HepG2 (cell line): ENCODE measurements around the gene ARHGAP15. TPM values are rescaled to one million over a fixed set of nuclear protein-coding genes. Genes with fewer than 3 reads are reported as not detected.

Experiments
- ATAC-seq: fragments of 200-7000 bp; cut with Tn5 transposase; 3 replicates; pipeline ENCODE4 v1.9.1; 2020; ENCODE audit warnings: mild to moderate bottlenecking, moderate library complexity
- BruUV-seq: library from RNA; stranded (reverse); fragments of 400-500 nt; replicated peaks from 2 replicates; lab custom pipeline; 2021; lab: Mats Ljungman, UMichigan
- CTCF ChIA-PET: fragments of 300-600 bp; formaldehyde crosslinking; extraction: SDS; loops from one replicate; lab custom pipeline; 2021; ENCODE audit warnings: low total read pairs, inconsistent platforms, low intra/inter-chr PET ratio; lab: Yijun Ruan, JAX
- POLR2A ChIA-PET: fragments of 350-600 bp; sonication (Branson Sonifier 250); formaldehyde crosslinking; loops from one replicate; lab custom pipeline; 2020; ENCODE audit warnings: antibody characterized with exemption, inconsistent platforms; lab: Yijun Ruan, JAX
- DNase-seq: peaks from one replicate; pipeline ENCODE4 v3.0.0-alpha.2; 2015; ENCODE audit warnings: low spot score
- FAIRE-seq: peaks from 3 replicates; lab custom pipeline; 2011; peaks lifted over from hg19 to GRCh38; lab: Jason Lieb, UNC
- H2AFZ ChIP-seq: one replicate; pipeline ENCODE4 v1.6.1; 2011; ENCODE audit warnings: low read length, inconsistent platforms
- H3K27ac ChIP-seq: fragments of 300-600 bp; 3 replicates; pipeline ENCODE4 v1.8.0; 2011; ENCODE audit warnings: mixed run types, mild to moderate bottlenecking, mixed read lengths, low read length, inconsistent platforms; ENCODE audit not compliant: insufficient read depth; ENCODE audit errors: extremely low read length
- H3K27me3 ChIP-seq, 2 experiments: fragments of 200-600 bp in 1 of 2; 2 replicates in 1 of 2; 3 replicates in 1 of 2; pipeline versions ENCODE4 v1.6.0 to v1.8.0; 2011; ENCODE audit warnings: low read length in 2 of 2, mild to moderate bottlenecking in 2 of 2, moderate library complexity in 2 of 2, inconsistent platforms in 1 of 2; ENCODE audit not compliant: insufficient read depth in 2 of 2, control insufficient read depth in 1 of 2
- H3K36me3 ChIP-seq, 2 experiments: fragments of 200-600 bp in 1 of 2; replicated peaks in 1 of 2; 2 replicates in 1 of 2; 3 replicates in 1 of 2; pipeline versions ENCODE4 v1.5.1 to v1.8.0; 2011; ENCODE audit warnings: low read length in 2 of 2, inconsistent platforms in 1 of 2; ENCODE audit not compliant: insufficient read depth in 2 of 2, control insufficient read depth in 1 of 2
- H3K4me1 ChIP-seq: 2 replicates; pipeline ENCODE4 v1.5.1; 2012; ENCODE audit warnings: low read length, inconsistent platforms; ENCODE audit not compliant: insufficient read depth
- H3K4me2 ChIP-seq: 2 replicates; pipeline ENCODE4 v1.6.0; 2011; ENCODE audit warnings: low read depth, low read length, inconsistent platforms
- H3K4me3 ChIP-seq, 3 experiments: fragments of 200-600 bp in 1 of 3; sonication (generic), shearing (Covaris generic) in 1 of 3; replicated peaks in 1 of 3; 2 replicates each; pipeline ENCODE4 v1.5.1; 2011 to 2016; ENCODE audit warnings: low read length in 3 of 3, inconsistent platforms in 2 of 3, low read depth in 2 of 3, mild to moderate bottlenecking in 2 of 3, control low read depth in 1 of 3, mixed read lengths in 1 of 3; ENCODE audit not compliant: insufficient read depth in 1 of 3
- H3K79me2 ChIP-seq: one replicate; pipeline ENCODE4 v1.6.1; 2011; ENCODE audit warnings: low read length, inconsistent platforms; ENCODE audit not compliant: insufficient read depth
- H3K9ac ChIP-seq: 2 replicates; pipeline ENCODE4 v1.6.0; 2011; ENCODE audit warnings: mild to moderate bottlenecking, low read depth, low read length, inconsistent platforms; ENCODE audit not compliant: insufficient read depth
- H3K9me3 ChIP-seq: 2 replicates; pipeline ENCODE4 v1.5.1; 2012; ENCODE audit warnings: mild to moderate bottlenecking, low read length
- H4K20me1 ChIP-seq: 2 replicates; pipeline ENCODE4 v1.6.0; 2011; ENCODE audit warnings: inconsistent platforms, mild to moderate bottlenecking, low read length, moderate library complexity; ENCODE audit not compliant: insufficient read depth
- CHCHD3 ChIP-seq: sonication (generic); formaldehyde crosslinking; IDR thresholded peaks from 2 replicates; pipeline ENCODE4 v1.8.0; 2022; ENCODE audit warnings: mild to moderate bottlenecking, missing genetic modification reagents, moderate library complexity
- KDM1A ChIP-seq: IDR thresholded peaks from 2 replicates; pipeline ENCODE4 v1.6.1; 2016; ENCODE audit warnings: missing compliant biosample characterization
- MYNN ChIP-seq: sonication (generic); formaldehyde crosslinking; IDR thresholded peaks from 2 replicates; pipeline ENCODE4 v1.4.0; 2020; ENCODE audit warnings: mild to moderate bottlenecking, low read depth, missing genetic modification reagents
- NR0B2 ChIP-seq: sonication (generic); formaldehyde crosslinking; IDR thresholded peaks from 2 replicates; pipeline ENCODE4 v1.4.0; 2020; ENCODE audit warnings: mild to moderate bottlenecking, missing genetic modification reagents
- RXRB ChIP-seq: IDR thresholded peaks from 2 replicates; pipeline ENCODE4 v1.6.1; 2016; ENCODE audit warnings: borderline replicate concordance, missing genetic modification reagents, missing compliant biosample characterization
- TRIM24 ChIP-seq: sonication (generic); formaldehyde crosslinking; IDR thresholded peaks from 2 replicates; pipeline ENCODE4 v1.8.0; 2022; ENCODE audit warnings: mild to moderate bottlenecking, missing genetic modification reagents
- ZNF17 ChIP-seq: sonication (generic); formaldehyde crosslinking; IDR thresholded peaks from 2 replicates; pipeline ENCODE4 v1.5.0; 2020; ENCODE audit warnings: mild to moderate bottlenecking, missing genetic modification reagents
- ZNF274 ChIP-seq: sonication (generic); formaldehyde crosslinking; IDR thresholded peaks from 2 replicates; pipeline ENCODE4 v1.5.1; 2020; ENCODE audit warnings: mild to moderate bottlenecking, missing genetic modification reagents
- ZNF781 ChIP-seq: sonication (generic); formaldehyde crosslinking; IDR thresholded peaks from 2 replicates; pipeline ENCODE4 v1.5.1; 2020; ENCODE audit warnings: borderline replicate concordance, mild to moderate bottlenecking, missing genetic modification reagents; ENCODE audit errors: not compliant biosample characterization
- ZZZ3 ChIP-seq: sonication (generic); formaldehyde crosslinking; IDR thresholded peaks from 2 replicates; pipeline ENCODE4 v1.4.0; 2020; ENCODE audit warnings: missing genetic modification reagents, mild to moderate bottlenecking, borderline replicate concordance
- WGBS: methylation state at CpG from one replicate; pipeline ENCODE4 v1.1.6; 2017; ENCODE audit warnings: low lambda C conversion rate; 5-methylcytosine and 5-hydroxymethylcytosine counted together
- in situ Hi-C: cut with HindIII; loops from 2 replicates; pipeline ENCODE4 v1.10.0; 2017; ENCODE audit warnings: low pct_unique_long_range_greater_than_20kb; ENCODE audit not compliant: extremely low pct_ligation_motif_present
- intact Hi-C: fragments of 100-400 bp; cut with micrococcal nuclease; formaldehyde crosslinking; loops from one replicate; pipeline ENCODE4 v1.10.0; 2022; ENCODE audit not compliant: unreplicated experiment
- polyA plus RNA-seq, 8 experiments: library from polyadenylated mRNA; depleted of rRNA in 3 of 8; stranded (reverse) in 7 of 8; unstranded in 1 of 8; fragments of >200 nt; fragmentation: Illumina TruSeq in 4 of 8; extraction: Trizol in 4 of 8; gene quantifications; 2 replicates each; pipeline versions ENCODE4 v1.2.1 to v1.2.3, GENCODE V29; 2011 to 2016; ENCODE audit warnings: low read depth in 4 of 8, missing spikeins in 1 of 8, mixed read lengths in 1 of 8; ENCODE audit not compliant: insufficient read depth in 1 of 8
- total RNA-seq, 5 experiments: library from RNA; depleted of rRNA; stranded (reverse); fragments of >200 nt; fragmentation: Illumina TruSeq; extraction: Trizol; gene quantifications; 2 replicates each; pipeline ENCODE4 v1.2.3, GENCODE V29; 2016; ENCODE audit warnings: low read depth in 1 of 5
- TF ChIP-seq, protein P1 (sequence below): fragments of 450-650 bp; IDR thresholded peaks from 2 replicates; pipeline ENCODE4 v1.6.1; 2016
- TF ChIP-seq, protein P2 (sequence below): sonication (generic); IDR thresholded peaks from 2 replicates; pipeline ENCODE4 v1.6.1; 2016; ENCODE audit warnings: low read depth, borderline replicate concordance
- TF ChIP-seq, protein P3 (sequence below): IDR thresholded peaks from 2 replicates; pipeline ENCODE4 v1.6.1; 2016; ENCODE audit warnings: missing biosample characterization, missing genetic modification reagents, low read depth

Gene ARHGAP15
- total and polyA plus RNA-seq, 2 of the 13 experiments (the other 11 are each of a cell fraction or from before 2014, with no cell fraction given): 0.04 TPM; not detected in 1

- Histone ChIP-seq H3K36me3 (no peaks in the 10 kb centered on the region), H3K27ac (no peak overlapping the region), H3K9me3 (no peaks in the 10 kb centered on the region), H3K4me2 (no peak overlapping the region), H2AFZ (no peak overlapping the region), H3K27me3 (peaks cover 0 to 6% of the 10 kb centered on the region in 2 experiments; a peak in 1 of 5 replicates), H3K4me3 (no peak overlapping the region), H3K79me2 (no peaks in the 10 kb centered on the region), H3K4me1 (no peaks in the 10 kb centered on the region), H3K9ac (no peak overlapping the region), H4K20me1 (no peaks in the 10 kb centered on the region)
- ChIA-PET CTCF (no interaction called here), POLR2A (no interaction called here)
- in situ Hi-C loops (no loop called here), intact Hi-C loops (no loop called here)
- ATAC-seq: no peak
- TF ChIP-seq, protein P1, sequence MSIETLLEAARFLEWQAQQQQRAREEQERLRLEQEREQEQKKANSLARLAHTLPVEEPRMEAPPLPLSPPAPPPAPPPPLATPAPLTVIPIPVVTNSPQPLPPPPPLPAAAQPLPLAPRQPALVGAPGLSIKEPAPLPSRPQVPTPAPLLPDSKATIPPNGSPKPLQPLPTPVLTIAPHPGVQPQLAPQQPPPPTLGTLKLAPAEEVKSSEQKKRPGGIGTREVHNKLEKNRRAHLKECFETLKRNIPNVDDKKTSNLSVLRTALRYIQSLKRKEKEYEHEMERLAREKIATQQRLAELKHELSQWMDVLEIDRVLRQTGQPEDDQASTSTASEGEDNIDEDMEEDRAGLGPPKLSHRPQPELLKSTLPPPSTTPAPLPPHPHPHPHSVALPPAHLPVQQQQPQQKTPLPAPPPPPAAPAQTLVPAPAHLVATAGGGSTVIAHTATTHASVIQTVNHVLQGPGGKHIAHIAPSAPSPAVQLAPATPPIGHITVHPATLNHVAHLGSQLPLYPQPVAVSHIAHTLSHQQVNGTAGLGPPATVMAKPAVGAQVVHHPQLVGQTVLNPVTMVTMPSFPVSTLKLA: peak; percentile 90
- no peak for TF ChIP-seq ZNF781 (CRISPR knock-in tag)
- TF ChIP-seq ZZZ3 (CRISPR knock-in tag): no peak
- WGBS: 0% methylated on average over 1 of the region's 1 CpG
- FAIRE-seq: no peak
- DNase-seq: no peak
- BruUV-seq: no TSS peak
Observed at GRCh38 chr2:143796051-143796450, 666.8 kb downstream of the ARHGAP15 start.

DNA sequence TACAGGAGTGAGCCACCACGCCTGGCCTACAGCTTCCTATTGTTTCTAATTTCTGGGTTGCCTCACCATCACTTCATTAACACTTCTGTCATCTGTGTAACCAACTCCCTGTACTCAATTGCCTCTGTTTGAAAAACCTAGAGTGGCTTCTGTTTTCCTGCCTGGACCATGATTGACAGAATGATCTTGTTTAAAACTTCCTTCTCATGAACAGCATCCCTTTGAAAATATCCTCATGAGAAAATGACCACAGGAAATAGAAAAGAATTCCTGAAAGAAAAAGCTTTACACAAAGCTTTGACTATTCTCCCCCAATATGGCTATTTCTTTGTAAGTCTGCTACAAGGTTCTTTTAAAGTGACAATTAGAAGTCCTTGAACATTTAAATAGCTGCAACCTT lies 672.3 kb downstream of the ARHGAP15 start:
- Histone ChIP-seq H3K27ac (no peak overlapping the region), H3K36me3 (no peaks in the 10 kb centered on the region), H3K9me3 (no peaks in the 10 kb centered on the region), H3K4me1 (no peaks in the 10 kb centered on the region), H3K79me2 (no peaks in the 10 kb centered on the region), H3K9ac (no peak overlapping the region), H4K20me1 (no peaks in the 10 kb centered on the region), H3K4me3 (no peak overlapping the region), H2AFZ (no peak overlapping the region), H3K4me2 (no peak overlapping the region), H3K27me3 (peaks cover 0 to 6% of the 10 kb centered on the region in 2 experiments; a peak in 1 of 5 replicates)
- FAIRE-seq: no peak
- WGBS: 0% methylated on average over 1 of the region's 1 CpG
- in situ Hi-C loops: no loop called here
- intact Hi-C loops: no loop called here
- BruUV-seq: no TSS peak
- ChIA-PET CTCF (no interaction called here), POLR2A (no interaction called here)
- no peak for ATAC-seq
- TF ChIP-seq NR0B2 (CRISPR knock-in tag) (no peak), MYNN (CRISPR knock-in tag) (no peak), TRIM24 (no peak), KDM1A (no peak), CHCHD3 (CRISPR knock-in tag) (no peak), ZNF274 (CRISPR knock-in tag) (no peak), ZNF17 (CRISPR knock-in tag) (no peak), RXRB (CRISPR knock-in tag) (no peak)
- TF ChIP-seq, protein P2, sequence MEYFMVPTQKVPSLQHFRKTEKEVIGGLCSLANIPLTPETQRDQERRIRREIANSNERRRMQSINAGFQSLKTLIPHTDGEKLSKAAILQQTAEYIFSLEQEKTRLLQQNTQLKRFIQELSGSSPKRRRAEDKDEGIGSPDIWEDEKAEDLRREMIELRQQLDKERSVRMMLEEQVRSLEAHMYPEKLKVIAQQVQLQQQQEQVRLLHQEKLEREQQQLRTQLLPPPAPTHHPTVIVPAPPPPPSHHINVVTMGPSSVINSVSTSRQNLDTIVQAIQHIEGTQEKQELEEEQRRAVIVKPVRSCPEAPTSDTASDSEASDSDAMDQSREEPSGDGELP: no peak
- TF ChIP-seq, protein P3, sequence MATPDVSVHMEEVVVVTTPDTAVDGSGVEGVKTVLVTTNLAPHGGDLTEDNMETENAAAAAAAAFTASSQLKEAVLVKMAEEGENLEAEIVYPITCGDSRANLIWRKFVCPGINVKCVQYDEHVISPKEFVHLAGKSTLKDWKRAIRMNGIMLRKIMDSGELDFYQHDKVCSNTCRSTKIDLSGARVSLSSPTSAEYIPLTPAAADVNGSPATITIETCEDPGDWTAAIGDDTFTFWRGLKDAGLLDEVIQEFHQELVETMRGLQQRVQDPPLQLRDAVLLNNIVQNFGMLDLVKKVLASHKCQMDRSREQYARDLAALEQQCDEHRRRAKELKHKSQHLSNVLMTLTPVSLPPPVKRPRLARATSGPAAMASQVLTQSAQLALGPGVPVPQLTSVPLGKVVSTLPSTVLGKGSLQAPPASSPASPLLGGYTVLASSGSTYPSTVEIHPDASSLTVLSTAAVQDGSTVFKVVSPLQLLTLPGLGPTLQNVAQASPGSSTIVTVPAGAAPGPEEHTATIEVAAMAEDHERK (CRISPR knock-in tag): no peak
- DNase-seq: no peak
